ENCODE data around the gene UBE2U. TPM values are rescaled to one million over a fixed set of nuclear protein-coding genes. Genes with fewer than 3 reads are reported as not detected.

The UBE2U gene
- polyA plus RNA-seq, 1 donor (not counting 4 experiments of a cell fraction or from before 2014, with no cell fraction given) = not detected

GRCh38 chr1:64184003-64184440 lies 19.4 kb upstream of the UBE2U start:
- FAIRE-seq (no peak), DNase-seq (ENCODE audit: low read depth, low spot score) (peak; percentile 15)
- no peaks in the 10 kb centered on the region for H4K20me1 ChIP-seq (ENCODE audit: control insufficient read depth, extremely low read depth, insufficient read depth, low read length)
- no peak overlapping the region for H3K4me3 ChIP-seq (ENCODE audit: control insufficient read depth in 2 of 3, extremely low read depth in 1 of 3, insufficient read depth in 2 of 3, low read depth in 1 of 3, low read length in 3 of 3)
- H3K27me3 ChIP-seq (ENCODE audit: control insufficient read depth, extremely low read depth, insufficient read depth, low read length) = no peaks in the 10 kb centered on the region
- no peak overlapping the region for H2AFZ ChIP-seq (ENCODE audit: control insufficient read depth, low read length)
- no peaks in the 10 kb centered on the region for H3K36me3 ChIP-seq (ENCODE audit: control insufficient read depth in 2 of 2, extremely low read depth in 1 of 2, insufficient read depth in 2 of 2, low read length in 2 of 2)
- H3K9me1 ChIP-seq (ENCODE audit: control insufficient read depth, extremely low read depth, insufficient read depth, low read length) = no peaks in the 10 kb centered on the region
- dilution Hi-C loops (cut with MboI; ENCODE audit: extremely low pct_ligation_motif_present, low sequenced_read_pairs) = no loop called here
- H3K79me2 ChIP-seq (ENCODE audit: control insufficient read depth, insufficient read depth, low read length) = no peaks in the 10 kb centered on the region
- H3K27ac ChIP-seq (ENCODE audit: control insufficient read depth, insufficient read depth, low read length) = no peak overlapping the region
- H3K4me2 ChIP-seq (ENCODE audit: control insufficient read depth, extremely low read depth, insufficient read depth, low read depth, low read length) = no peak overlapping the region
- no peak for TF ChIP-seq EZH2 (IDR thresholded peaks at IDR 0.05; ENCODE audit: low read length)
- TF ChIP-seq CTCF (optimal IDR thresholded peaks at IDR 0.05 in 1 of 3, IDR thresholded peaks at IDR 0.05 in 1 of 3, conservative IDR thresholded peaks at IDR 0.05 in 1 of 3; ENCODE audit: extremely low read depth in 1 of 3, insufficient read depth in 2 of 3, low read length in 3 of 3) = no peak
- no peak overlapping the region for H3K9ac ChIP-seq (ENCODE audit: control insufficient read depth, extremely low read depth, insufficient read depth, low read length)
- H3K9me3 ChIP-seq (ENCODE audit: control insufficient read depth, low read depth, low read length) = no peaks in the 10 kb centered on the region
- H3K4me1 ChIP-seq (ENCODE audit: control insufficient read depth, extremely low read depth, insufficient read depth, low read length) = peaks cover 6% of the 10 kb centered on the region

GRCh38 chr1:64186138-64186897 lies 17.1 kb upstream of the UBE2U start:
- Histone ChIP-seq H3K27me3 (ENCODE audit: control insufficient read depth, extremely low read depth, insufficient read depth, low read length) (no peaks in the 10 kb centered on the region), H2AFZ (ENCODE audit: control insufficient read depth, low read length) (no peak overlapping the region), H3K79me2 (ENCODE audit: control insufficient read depth, insufficient read depth, low read length) (no peaks in the 10 kb centered on the region), H3K9ac (ENCODE audit: control insufficient read depth, extremely low read depth, insufficient read depth, low read length) (no peak overlapping the region), H3K9me3 (ENCODE audit: control insufficient read depth, low read depth, low read length) (no peaks in the 10 kb centered on the region), H3K36me3 (ENCODE audit: control insufficient read depth in 2 of 2, extremely low read depth in 1 of 2, insufficient read depth in 2 of 2, low read length in 2 of 2) (no peaks in the 10 kb centered on the region), H3K4me3 (ENCODE audit: control insufficient read depth in 2 of 3, extremely low read depth in 1 of 3, insufficient read depth in 2 of 3, low read depth in 1 of 3, low read length in 3 of 3) (no peak overlapping the region), H3K4me2 (ENCODE audit: control insufficient read depth, extremely low read depth, insufficient read depth, low read depth, low read length) (no peak overlapping the region), H3K27ac (ENCODE audit: control insufficient read depth, insufficient read depth, low read length) (no peak overlapping the region), H3K9me1 (ENCODE audit: control insufficient read depth, extremely low read depth, insufficient read depth, low read length) (no peaks in the 10 kb centered on the region), H3K4me1 (ENCODE audit: control insufficient read depth, extremely low read depth, insufficient read depth, low read length) (peaks cover 6% of the 10 kb centered on the region), H4K20me1 (ENCODE audit: control insufficient read depth, extremely low read depth, insufficient read depth, low read length) (no peaks in the 10 kb centered on the region)
- dilution Hi-C loops (cut with MboI; ENCODE audit: extremely low pct_ligation_motif_present, low sequenced_read_pairs) = no loop called here
- TF ChIP-seq CTCF (optimal IDR thresholded peaks at IDR 0.05 in 1 of 3, IDR thresholded peaks at IDR 0.05 in 1 of 3, conservative IDR thresholded peaks at IDR 0.05 in 1 of 3; ENCODE audit: extremely low read depth in 1 of 3, insufficient read depth in 2 of 3, low read length in 3 of 3) (no peak), EZH2 (IDR thresholded peaks at IDR 0.05; ENCODE audit: low read length) (no peak)
- FAIRE-seq = no peak
- no peak for DNase-seq (ENCODE audit: low read depth, low spot score)

Data from keratinocyte (primary cell).